Left hindlimb (tissue), 1 donor: ENCODE data around the gene OTUD1.

Experiments used
- DNase-seq: peaks from one replicate; pipeline ENCODE4 v3.0.0-alpha.2; 2018

Gene OTUD1

DNA sequence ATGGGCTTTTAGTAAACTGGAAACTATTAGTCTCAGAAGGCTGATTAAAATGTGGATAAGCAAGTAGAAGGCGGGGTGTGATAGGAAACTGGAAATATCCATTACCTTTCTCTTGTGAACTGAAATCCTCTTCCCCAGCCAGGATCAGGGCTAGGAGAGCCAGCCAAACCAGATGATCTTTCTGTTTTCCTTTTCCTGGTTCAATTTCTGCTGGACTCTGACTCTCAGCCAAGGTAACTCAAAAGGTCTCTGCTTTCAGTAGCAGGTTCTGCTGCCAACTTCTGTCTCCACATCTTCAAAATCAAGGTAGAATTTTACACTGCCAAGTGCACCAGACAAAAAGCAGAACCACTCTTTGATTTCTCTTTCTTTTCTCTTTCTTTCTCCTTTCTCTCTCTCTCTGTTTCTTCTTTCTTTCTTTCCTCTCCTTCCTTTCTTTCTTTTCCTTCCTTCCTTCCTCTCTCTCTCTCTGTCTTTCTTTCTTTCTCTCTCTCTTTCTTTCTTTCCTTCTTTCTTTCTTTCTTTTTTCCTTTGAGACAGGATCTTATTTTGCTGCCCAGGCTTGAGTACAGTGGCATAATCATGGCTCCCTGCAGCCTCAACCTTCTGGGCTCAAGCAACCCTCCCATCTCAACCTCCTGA lies 30.8 kb downstream of the OTUD1 start:
- no peak for DNase-seq

DNA sequence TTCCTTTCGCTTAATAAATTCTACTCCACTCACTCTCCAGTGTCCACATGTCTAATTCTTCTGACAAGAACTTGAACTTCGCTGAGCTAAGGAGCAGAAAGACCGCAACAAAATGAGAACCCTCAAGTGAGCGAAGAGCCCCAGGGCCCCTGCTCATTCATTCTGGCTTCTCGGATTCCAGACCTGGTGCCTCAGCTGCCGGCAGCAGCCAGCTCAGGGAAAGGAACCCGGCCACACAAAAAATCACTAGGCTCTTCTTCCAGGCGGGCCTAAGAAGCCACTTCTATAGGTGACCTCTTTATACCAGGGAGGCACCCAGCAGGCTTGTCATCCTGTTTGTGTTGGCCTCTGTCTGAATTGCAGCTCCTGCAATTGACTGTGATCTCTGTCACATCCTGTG lies 33.3 kb downstream of the OTUD1 start:
- DNase-seq, result no peak

DNA sequence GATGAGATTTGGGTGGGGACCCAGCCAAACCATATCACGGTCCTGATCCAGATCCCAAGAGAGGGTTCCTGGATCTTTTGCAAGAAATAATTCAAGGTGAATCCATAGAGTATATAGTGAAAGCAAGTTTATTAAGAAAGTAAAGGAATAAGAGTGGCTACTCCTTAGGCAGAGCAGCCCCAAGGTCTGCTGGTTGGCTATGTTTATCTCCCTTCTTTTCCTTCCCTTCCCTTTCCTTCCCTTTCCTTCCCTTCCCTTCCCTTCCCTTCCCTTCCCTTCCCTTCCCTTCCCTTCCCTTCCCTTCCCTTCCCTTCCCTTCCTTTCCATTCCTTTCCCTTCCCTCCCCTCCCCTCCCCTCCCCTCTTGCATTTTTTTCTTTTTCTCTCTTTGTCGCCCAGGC lies 35.2 kb downstream of the OTUD1 start:
- DNase-seq, result no peak

DNA sequence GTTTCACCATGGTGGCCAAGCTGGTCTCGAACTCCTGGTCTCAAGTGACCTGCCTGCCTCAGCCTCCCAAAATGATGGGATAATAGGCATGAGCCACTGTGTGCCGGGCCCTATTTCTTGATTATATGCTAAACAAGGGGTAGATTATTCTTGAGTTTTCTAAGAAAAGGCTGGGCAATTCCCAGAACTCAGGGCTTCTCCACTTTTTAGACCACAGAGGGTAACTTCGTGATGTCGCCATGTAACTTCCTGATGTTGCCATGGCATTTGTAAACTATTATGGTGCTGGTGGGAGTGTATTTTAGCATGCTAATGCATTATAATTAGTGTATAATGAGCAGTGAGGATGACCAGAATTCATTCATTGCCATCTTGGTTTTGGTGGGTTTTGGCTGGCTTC lies 35.8 kb downstream of the OTUD1 start:
- DNase-seq, result no peak

DNA sequence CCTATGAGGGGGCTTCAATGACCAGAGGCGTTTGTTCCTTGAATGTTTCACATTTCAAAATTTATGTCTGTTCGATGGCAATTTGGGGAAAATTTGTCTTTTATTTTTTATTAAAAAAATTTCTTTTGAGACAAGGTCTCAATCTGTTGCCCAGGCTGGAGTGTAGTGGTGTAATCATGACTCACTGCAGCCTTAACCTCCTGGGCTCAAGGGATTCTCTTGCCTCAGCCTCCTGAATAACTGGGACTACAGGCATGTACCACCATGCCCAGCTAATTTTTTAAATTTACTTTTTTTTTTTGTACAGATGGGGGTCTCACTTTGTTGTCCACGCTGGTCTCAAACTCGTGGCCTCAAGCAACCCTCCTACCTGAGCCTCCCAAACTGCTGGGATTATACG lies 39.7 kb downstream of the OTUD1 start:
- DNase-seq, result no peak

DNA sequence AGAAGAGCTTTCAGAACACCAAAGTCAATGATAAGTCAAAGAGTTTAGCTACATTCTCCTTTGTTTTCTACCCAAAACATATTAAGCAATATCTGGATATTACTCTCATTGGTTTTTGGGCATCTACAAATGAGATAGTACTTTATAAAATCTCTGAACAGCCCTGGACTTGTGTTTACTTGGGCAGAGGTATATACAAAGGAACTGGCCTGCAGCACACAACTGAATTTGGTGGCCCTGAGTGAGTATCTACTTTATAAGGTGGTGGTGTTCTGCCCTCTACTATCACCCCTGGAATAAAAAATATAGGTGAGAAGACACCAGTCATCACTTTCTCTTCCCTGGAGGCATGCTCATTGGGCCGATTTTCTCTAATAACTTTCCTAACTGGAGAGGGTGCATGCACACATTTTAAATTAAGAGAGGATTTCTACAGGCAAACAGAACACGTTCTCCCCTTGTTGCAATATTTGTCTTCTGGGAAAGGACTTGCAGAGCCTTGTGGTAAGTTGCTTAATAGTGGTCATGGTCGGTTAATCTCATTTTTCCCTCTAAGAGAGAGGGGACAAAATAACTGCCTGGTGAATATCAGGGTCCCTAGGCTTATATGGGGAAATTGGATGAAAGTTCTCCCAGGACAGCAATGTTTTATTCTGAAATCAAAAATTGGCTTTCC lies 41.1 kb downstream of the OTUD1 start:
- DNase-seq, result no peak

DNA sequence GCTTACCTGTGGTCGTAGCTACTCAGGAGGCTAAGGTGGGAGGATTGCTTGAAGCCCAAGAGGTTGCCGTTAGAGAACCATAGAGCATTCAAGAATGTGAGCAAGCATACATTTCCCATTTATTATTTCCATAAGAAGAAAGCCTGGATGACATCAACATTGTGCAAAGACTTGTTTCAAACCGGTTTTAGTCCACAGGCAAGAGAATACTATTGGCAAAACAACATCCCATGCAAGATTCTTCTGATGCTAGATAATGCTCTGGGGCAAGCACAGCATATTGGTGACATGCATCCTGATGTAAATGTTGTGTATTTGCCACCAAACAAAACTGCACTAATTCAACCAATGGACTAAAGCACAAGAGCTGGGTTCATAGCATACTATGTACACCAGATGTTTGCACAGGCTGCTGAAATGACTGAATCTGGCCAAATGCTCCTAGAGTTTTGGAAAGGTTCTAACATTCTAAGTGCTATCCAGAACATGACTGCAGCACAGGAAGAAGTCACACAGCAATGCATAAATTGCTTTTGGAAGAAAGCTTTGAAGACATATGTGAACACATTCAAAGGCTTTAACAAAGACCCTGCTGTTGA lies 42.6 kb downstream of the OTUD1 start:
- DNase-seq, result no peak

DNA sequence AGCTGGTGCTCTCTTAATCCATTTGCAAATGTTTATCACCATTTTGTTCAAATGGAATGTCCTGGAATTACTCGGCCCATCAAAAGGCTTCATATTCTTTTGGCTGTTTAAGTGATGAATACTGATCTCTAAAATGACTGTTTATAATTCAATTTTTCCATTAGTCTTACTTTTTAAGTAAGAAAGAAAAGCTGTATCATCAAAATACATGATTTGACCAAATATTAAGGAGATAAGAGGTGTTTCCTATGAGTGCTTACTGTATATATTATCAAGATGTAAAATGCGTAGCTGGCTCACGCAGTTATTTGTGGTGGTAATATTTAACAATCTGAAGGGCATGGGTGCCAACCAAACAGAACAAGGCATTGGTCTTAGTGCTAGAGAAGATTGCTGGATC lies 51.2 kb downstream of the OTUD1 start:
- DNase-seq, result no peak
